Glutamatergic neuron (in vitro differentiated cells): ENCODE results near the gene GALE. TPM values are rescaled to one million over a fixed set of nuclear protein-coding genes. Genes with fewer than 3 reads are reported as not detected.
"Not testable (repeated sequence)": the region's sequence is repeated elsewhere in the genome, so short reads cannot be mapped to it uniquely, and the experiment has no call there.

ENCODE experiments used
- DNase-seq: peaks from one replicate; pipeline ENCODE4 v3.0.0; 2022
- H3K27ac Mint-ChIP-seq: one replicate; pipeline ENCODE4 v1.8.0; 2020; ENCODE audit warnings: mild to moderate bottlenecking, mixed read lengths, inconsistent platforms; ENCODE audit not compliant: unreplicated experiment
- H3K27me3 Mint-ChIP-seq: one replicate; pipeline ENCODE4 v1.8.0; 2020; ENCODE audit warnings: mild to moderate bottlenecking, moderate library complexity, mixed read lengths, inconsistent platforms; ENCODE audit not compliant: unreplicated experiment
- H3K36me3 Mint-ChIP-seq: one replicate; pipeline ENCODE4 v1.8.0; 2020; ENCODE audit warnings: mild to moderate bottlenecking, mixed read lengths, inconsistent platforms; ENCODE audit not compliant: unreplicated experiment
- H3K4me1 Mint-ChIP-seq: one replicate; pipeline ENCODE4 v1.8.0; 2020; ENCODE audit warnings: mild to moderate bottlenecking, low read depth, mixed read lengths, inconsistent platforms; ENCODE audit not compliant: unreplicated experiment
- H3K4me3 Mint-ChIP-seq: one replicate; pipeline ENCODE4 v1.8.0; 2020; ENCODE audit warnings: mild to moderate bottlenecking, mixed read lengths, inconsistent platforms; ENCODE audit not compliant: unreplicated experiment
- H3K9me3 Mint-ChIP-seq: one replicate; pipeline ENCODE4 v1.8.0; 2020; ENCODE audit warnings: mild to moderate bottlenecking, moderate library complexity, mixed read lengths, inconsistent platforms; ENCODE audit not compliant: unreplicated experiment
- total RNA-seq: library from RNA; stranded (reverse); fragmentation: NEBNext Ultra II Directional; extraction: Animal tissue kit (Norgen Biotek cat#: 25700); gene quantifications from one replicate; pipeline ENCODE4 v1.2.1, GENCODE V29; 2021; ENCODE audit not compliant: unreplicated experiment
- TF ChIP-seq, protein P1 (sequence below): fragments of 200-600 bp; sonication (generic); IDR thresholded peaks from one replicate; pipeline ENCODE4 v1.5.0; 2021; ENCODE audit not compliant: partially characterized antibody, unreplicated experiment

GALE gene
- total RNA-seq, 1 donor from 2014 or later = 32.6 TPM

DNA sequence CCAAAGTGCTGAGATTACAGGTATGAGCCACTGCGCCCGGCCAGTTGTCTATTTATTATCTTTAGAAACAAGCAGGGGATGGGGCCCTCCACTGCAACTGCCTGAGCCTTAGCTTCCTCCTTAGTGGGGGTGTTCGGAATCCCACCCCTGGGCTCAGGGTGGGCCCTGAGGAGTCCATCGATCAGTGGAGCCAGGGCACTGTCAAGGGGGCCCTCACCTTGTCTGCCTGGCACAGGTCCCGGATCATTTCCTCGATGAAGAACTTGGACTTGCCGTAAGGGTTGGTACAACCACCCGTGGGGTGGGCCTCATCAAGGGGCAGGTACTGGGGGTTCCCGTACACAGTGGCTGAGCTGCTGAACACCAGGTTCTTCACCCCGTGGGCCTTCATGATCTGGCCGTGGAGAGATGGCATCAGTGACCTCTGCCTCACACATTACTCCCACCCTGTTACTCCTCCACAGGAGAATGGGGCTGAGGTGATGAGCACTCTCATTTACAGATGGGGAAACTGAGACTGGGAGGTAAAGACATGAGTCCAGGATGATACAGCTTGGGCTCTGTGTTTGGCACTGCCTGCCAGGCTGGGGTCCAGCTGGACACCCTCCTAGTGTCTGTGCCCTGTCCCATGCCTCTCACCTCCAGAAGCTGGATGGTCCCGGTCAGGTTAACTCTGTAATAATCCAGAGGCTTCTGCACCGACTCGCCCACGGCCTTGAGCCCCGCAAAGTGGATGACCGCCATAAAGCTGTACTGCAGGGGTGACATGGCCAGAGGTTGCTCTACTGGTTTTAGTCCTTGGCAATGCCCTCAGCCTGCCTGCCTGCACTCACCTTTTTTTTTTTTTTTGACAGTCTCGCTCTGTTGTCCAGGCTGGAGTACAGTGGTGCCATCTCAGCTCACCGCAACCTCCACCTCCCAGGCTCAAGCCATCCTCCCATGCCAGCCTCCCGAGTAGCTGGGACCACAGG, 2.8 kb downstream of the GALE start:
- Mint-ChIP-seq H3K27me3 (peaks cover 3% of the 10 kb centered on the region), H3K4me3 (no peak overlapping the region), H3K9me3 (peaks cover 7% of the 10 kb centered on the region)

DNA sequence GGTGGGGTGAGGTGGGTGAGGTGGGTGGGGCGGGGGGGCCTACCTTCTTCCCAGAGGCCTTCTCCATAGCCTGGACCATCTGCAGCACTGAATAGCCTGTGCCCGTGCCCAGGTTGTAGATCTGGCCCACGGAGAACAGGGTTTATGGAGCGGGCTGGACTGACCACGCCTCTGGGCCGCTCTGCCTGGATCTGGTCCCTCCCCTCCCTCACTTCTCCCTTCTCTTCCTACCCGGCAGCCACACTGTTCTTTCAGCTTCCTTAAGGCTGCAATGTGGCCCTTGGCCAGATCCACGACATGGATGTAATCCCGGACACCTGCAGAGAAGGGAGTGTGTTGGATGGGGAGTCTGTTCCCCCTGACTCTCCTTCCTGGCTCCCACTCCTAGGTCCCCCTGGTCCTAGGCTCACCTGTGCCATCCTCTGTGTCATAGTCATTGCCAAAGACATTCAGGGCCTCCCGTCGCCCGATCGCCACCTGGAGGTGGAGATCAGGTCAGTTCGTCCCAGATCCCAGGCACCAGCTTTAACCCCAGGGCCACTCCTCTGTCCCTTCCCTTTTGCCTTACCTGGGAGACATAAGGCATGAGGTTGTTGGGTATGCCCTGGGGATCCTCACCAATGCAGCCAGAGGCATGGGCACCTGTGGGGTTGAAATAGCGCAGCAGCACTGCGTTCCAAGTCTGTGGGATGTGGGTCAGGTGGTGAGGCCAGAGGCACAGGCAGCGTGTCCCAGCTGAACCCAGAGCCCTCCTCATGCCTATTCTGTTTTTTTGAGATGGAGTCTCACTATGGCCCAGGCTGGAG, 3.9 kb downstream of the GALE start:
- Mint-ChIP-seq H3K9me3 (peaks cover 8% of the 10 kb centered on the region), H3K36me3 (no peaks in the 10 kb centered on the region), H3K4me1 (peaks cover 2% of the 10 kb centered on the region), H3K27ac (no peak overlapping the region), H3K4me3 (no peak overlapping the region), H3K27me3 (peaks cover 1% of the 10 kb centered on the region)
- DNase-seq = no peak
- TF ChIP-seq, protein P1, sequence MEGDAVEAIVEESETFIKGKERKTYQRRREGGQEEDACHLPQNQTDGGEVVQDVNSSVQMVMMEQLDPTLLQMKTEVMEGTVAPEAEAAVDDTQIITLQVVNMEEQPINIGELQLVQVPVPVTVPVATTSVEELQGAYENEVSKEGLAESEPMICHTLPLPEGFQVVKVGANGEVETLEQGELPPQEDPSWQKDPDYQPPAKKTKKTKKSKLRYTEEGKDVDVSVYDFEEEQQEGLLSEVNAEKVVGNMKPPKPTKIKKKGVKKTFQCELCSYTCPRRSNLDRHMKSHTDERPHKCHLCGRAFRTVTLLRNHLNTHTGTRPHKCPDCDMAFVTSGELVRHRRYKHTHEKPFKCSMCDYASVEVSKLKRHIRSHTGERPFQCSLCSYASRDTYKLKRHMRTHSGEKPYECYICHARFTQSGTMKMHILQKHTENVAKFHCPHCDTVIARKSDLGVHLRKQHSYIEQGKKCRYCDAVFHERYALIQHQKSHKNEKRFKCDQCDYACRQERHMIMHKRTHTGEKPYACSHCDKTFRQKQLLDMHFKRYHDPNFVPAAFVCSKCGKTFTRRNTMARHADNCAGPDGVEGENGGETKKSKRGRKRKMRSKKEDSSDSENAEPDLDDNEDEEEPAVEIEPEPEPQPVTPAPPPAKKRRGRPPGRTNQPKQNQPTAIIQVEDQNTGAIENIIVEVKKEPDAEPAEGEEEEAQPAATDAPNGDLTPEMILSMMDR = no peak

More for the DNA sequence above, 2.8 kb downstream of the GALE start:
- DNase-seq = no peak
- Mint-ChIP-seq H3K27ac (no peak overlapping the region), H3K4me1 (peaks cover 2% of the 10 kb centered on the region), H3K36me3 (no peaks in the 10 kb centered on the region)
- TF ChIP-seq, protein P1 = no peak

DNA sequence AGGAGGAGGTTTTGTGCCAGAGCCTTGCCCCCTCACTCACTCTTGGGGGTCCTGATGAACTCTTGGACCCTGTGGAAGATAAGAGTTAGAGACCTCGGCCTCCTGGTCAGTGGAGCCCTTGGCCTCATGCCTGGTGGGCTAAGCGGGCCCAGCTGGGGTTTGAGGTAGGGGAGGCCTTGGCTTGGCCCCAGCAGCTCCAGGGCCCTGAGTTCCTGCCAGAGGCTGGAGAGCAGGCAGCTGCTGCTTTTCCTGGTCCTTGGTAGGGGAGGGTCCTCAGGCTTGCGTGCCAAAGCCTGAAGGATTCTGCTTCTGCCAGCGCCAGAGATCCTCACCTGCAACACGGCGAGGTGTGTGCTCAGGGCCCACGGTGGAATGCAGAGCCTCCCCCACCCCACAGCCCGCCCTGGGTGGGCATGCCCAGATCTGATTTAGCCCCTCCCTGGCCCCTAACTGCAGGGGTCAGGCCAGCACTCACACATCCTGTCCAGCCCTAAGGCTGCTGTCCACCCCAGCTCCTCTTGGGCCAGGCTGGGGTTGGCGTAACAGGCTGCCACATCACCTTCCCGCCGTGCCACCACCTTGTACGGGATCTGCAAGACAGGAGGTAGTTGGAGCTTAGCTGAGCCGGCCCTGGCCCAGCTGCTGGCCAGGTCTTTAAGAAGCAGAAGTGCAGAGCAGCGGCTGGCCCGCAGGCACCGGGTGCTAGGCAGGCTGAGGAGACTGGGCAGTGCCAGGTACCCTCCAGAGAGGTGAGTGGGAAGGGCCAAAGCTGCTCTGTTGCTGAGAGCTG, 4.7 kb downstream of the GALE start:
- Mint-ChIP-seq H3K36me3 (no peaks in the 10 kb centered on the region), H3K27me3 (peaks cover 1% of the 10 kb centered on the region), H3K4me3 (no peak overlapping the region), H3K27ac (no peak overlapping the region), H3K9me3 (peaks cover 6% of the 10 kb centered on the region), H3K4me1 (no peaks in the 10 kb centered on the region)
- DNase-seq = no peak
- TF ChIP-seq, protein P1 = no peak

DNA sequence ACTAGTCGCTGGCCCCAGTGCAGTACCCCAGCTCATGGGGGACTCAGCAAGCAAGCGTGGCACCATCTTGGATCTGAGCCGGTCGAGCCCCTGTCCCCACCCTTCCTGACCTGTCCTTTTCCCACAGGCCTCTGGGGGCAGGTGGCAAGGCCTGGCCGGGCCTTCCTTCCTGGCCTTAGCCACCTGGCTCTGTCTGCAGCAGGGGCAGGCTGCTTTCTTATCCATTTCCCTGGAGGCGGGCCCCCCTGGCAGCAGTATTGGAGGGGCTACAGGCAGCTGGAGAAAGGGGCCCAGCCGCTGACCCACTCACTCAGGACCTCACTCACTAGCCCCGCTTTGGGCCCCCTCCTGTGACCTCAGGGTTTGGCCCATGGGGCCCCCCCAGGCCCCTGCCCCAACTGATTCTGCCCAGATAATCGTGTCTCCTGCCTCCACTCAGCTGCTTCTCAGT, 5.8 kb downstream of the GALE start:
- not testable (repeated sequence) for H3K27ac Mint-ChIP-seq, H3K4me3 Mint-ChIP-seq, H3K4me1 Mint-ChIP-seq, DNase-seq, H3K9me3 Mint-ChIP-seq, H3K27me3 Mint-ChIP-seq, H3K36me3 Mint-ChIP-seq
